ENCODE measurements around the gene WDFY4. TPM values are rescaled to one million over a fixed set of nuclear protein-coding genes. Genes with fewer than 3 reads are reported as not detected.

Gene WDFY4
- total and polyA plus RNA-seq, 2 of the 4 experiments (the other 2 are of a cell fraction) = not detected

- H3K9me1 ChIP-seq (ENCODE audit: insufficient read depth, low read length) = no peaks in the 10 kb centered on the region
- H3K79me1 ChIP-seq (ENCODE audit: low read depth in 1 of 2, low read length in 2 of 2) = no peaks in the 10 kb centered on the region
- H3K14ac ChIP-seq (replicated peaks; ENCODE audit: low read depth, low read length) = no peak overlapping the region
- no peak overlapping the region for H2AFZ ChIP-seq (replicated peaks; ENCODE audit: low read length, poor library complexity)
- TF ChIP-seq CEBPB (IDR thresholded peaks at IDR 0.05; ENCODE audit: low read depth, low read length) = no peak
- no peak for TF ChIP-seq NFE2L2 (IDR thresholded peaks at IDR 0.05; ENCODE audit: low read depth, low read length)
- no peak for TF ChIP-seq MAZ (IDR thresholded peaks at IDR 0.05; ENCODE audit: borderline replicate concordance, low read depth, low read length)
- no peak for TF ChIP-seq USF2 (IDR thresholded peaks at IDR 0.05; ENCODE audit: low read depth, low read length)
- TF ChIP-seq, protein P1, sequence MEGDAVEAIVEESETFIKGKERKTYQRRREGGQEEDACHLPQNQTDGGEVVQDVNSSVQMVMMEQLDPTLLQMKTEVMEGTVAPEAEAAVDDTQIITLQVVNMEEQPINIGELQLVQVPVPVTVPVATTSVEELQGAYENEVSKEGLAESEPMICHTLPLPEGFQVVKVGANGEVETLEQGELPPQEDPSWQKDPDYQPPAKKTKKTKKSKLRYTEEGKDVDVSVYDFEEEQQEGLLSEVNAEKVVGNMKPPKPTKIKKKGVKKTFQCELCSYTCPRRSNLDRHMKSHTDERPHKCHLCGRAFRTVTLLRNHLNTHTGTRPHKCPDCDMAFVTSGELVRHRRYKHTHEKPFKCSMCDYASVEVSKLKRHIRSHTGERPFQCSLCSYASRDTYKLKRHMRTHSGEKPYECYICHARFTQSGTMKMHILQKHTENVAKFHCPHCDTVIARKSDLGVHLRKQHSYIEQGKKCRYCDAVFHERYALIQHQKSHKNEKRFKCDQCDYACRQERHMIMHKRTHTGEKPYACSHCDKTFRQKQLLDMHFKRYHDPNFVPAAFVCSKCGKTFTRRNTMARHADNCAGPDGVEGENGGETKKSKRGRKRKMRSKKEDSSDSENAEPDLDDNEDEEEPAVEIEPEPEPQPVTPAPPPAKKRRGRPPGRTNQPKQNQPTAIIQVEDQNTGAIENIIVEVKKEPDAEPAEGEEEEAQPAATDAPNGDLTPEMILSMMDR (conservative IDR thresholded peaks at IDR 0.05; ENCODE audit: low read depth, low read length) = no peak
- no peak for TF ChIP-seq FOS (IDR thresholded peaks at IDR 0.05; ENCODE audit: low read depth, low read length)
- no peak for TF ChIP-seq MAFK (IDR thresholded peaks at IDR 0.05; ENCODE audit: low read depth, low read length)
- no peak for TF ChIP-seq RAD21 (IDR thresholded peaks at IDR 0.05; ENCODE audit: low read length)
- TF ChIP-seq RCOR1 (IDR thresholded peaks at IDR 0.05; ENCODE audit: insufficient replicate concordance, low read length) = no peak
- TF ChIP-seq CHD1 (IDR thresholded peaks at IDR 0.05; ENCODE audit: low read depth, low read length) = no peak
- no peak for TF ChIP-seq BHLHE40 (IDR thresholded peaks at IDR 0.05; ENCODE audit: low read depth, low read length)
- H3K4ac ChIP-seq (ENCODE audit: low read depth, low read length) = no peak overlapping the region
- BruUV-seq (replicated peaks) = no TSS peak
- peaks cover 6% of the 10 kb centered on the region for H3K27me3 ChIP-seq (ENCODE audit: control insufficient read depth, insufficient read depth, low read length)
- no peak overlapping the region for H2BK15ac ChIP-seq (ENCODE audit: low read depth, low read length)
- ATAC-seq (ENCODE audit: low read depth) (no peak), DNase-seq (no peak)
- dilution Hi-C loops (cut with HindIII; ENCODE audit: low sequenced_read_pairs, unreplicated experiment) (no loop called here), in situ Hi-C loops (cut with MboI; ENCODE audit: low sequenced_read_pairs) (no loop called here), intact Hi-C loops (cut with micrococcal nuclease) (no loop called here)
- no peaks in the 10 kb centered on the region for H4K20me1 ChIP-seq (ENCODE audit: insufficient read depth, low read length)
- H3K4me2 ChIP-seq (ENCODE audit: low read depth, low read length) = no peak overlapping the region
- WGBS, 2 experiments (ENCODE audit: extremely low coverage in 2 of 2, insufficient read length in 1 of 2) = 81% methylated on average over 6 of the region's 9 CpGs; no CpG with 5 or more reads in 1 of the 2 experiments
- H2AK5ac ChIP-seq (ENCODE audit: low read depth, low read length) = no peak overlapping the region
- H3K9me3 ChIP-seq (ENCODE audit: control insufficient read depth, insufficient read depth, low read length) = no peaks in the 10 kb centered on the region
- no peak overlapping the region for H2BK120ac ChIP-seq (ENCODE audit: low read depth, low read length)
- no peak overlapping the region for H4K8ac ChIP-seq (ENCODE audit: low read depth in 2 of 2, low read length in 2 of 2)
- H3K56ac ChIP-seq (ENCODE audit: extremely low read depth, insufficient read depth, low read length) = no peak overlapping the region
- H2AK9ac ChIP-seq (replicated peaks; ENCODE audit: low read depth, low read length, poor library complexity) = no peak overlapping the region
- H3K4me1 ChIP-seq (ENCODE audit: control insufficient read depth, insufficient read depth, low read length) = no peaks in the 10 kb centered on the region
- H4K5ac ChIP-seq (ENCODE audit: low read depth, low read length) = no peak overlapping the region
- no peaks in the 10 kb centered on the region for H3K36me3 ChIP-seq (ENCODE audit: control insufficient read depth, insufficient read depth, low read length)
- CTCF ChIA-PET = no interaction called here
- no peak overlapping the region for H3K23ac ChIP-seq (ENCODE audit: low read depth, low read length)
- H3K27ac ChIP-seq (ENCODE audit: insufficient read depth, low read length) = no peak overlapping the region
- H4K91ac ChIP-seq (ENCODE audit: insufficient read depth, low read depth, low read length) = no peak overlapping the region
- H3K9ac ChIP-seq (ENCODE audit: low read depth, low read length) = no peak overlapping the region
- H2BK20ac ChIP-seq (ENCODE audit: low read depth, low read length) = no peak overlapping the region
- POLR2A ChIA-PET (ENCODE audit: unreplicated experiment) = no interaction called here
- H2BK5ac ChIP-seq (ENCODE audit: low read depth, low read length, poor library complexity, severe bottlenecking) = no peak overlapping the region
- no peak overlapping the region for H3K18ac ChIP-seq (ENCODE audit: low read depth, low read length)
- H3K4me3 ChIP-seq (ENCODE audit: insufficient read depth, low read depth, low read length) = no peak overlapping the region
Measured at GRCh38 chr10:48884179-48885045, 199.7 kb downstream of the WDFY4 start.

All from IMR-90 (cell line).